ENCODE data around the gene CNTNAP5.

Gene CNTNAP5

GRCh38 chr2:124063596-124063995 is 38.5 kb downstream of the CNTNAP5 start:
- DNase-seq (ENCODE audit: low spot score): no peak

GRCh38 chr2:124065636-124066035 is 40.5 kb downstream of the CNTNAP5 start:
- no peak for DNase-seq (ENCODE audit: low spot score)

- DNase-seq (ENCODE audit: low spot score): no peak
Measured at GRCh38 chr2:124066776-124067175, 41.7 kb downstream of the CNTNAP5 start.

GRCh38 chr2:124079045-124079444 is 54.0 kb downstream of the CNTNAP5 start:
- no peak for DNase-seq (ENCODE audit: low spot score)

- DNase-seq (ENCODE audit: low spot score): no peak
Measured at GRCh38 chr2:124080281-124081153, 55.4 kb downstream of the CNTNAP5 start.

GRCh38 chr2:124081154-124081716 is 56.1 kb downstream of the CNTNAP5 start:
- no peak for DNase-seq (ENCODE audit: low spot score)

GRCh38 chr2:124088616-124089015 is 63.5 kb downstream of the CNTNAP5 start:
- no peak for DNase-seq (ENCODE audit: low spot score)

- DNase-seq (ENCODE audit: low spot score): no peak
Measured at GRCh38 chr2:124091721-124092120, 66.6 kb downstream of the CNTNAP5 start.

- DNase-seq (ENCODE audit: low spot score): no peak
Measured at GRCh38 chr2:124092651-124093050, 67.6 kb downstream of the CNTNAP5 start.

- DNase-seq (ENCODE audit: low spot score): no peak
Measured at GRCh38 chr2:124104914-124105313, 79.8 kb downstream of the CNTNAP5 start.

GRCh38 chr2:124112206-124112605 is 87.1 kb downstream of the CNTNAP5 start:
- DNase-seq (ENCODE audit: low spot score): no peak

GRCh38 chr2:124112966-124113365 is 87.9 kb downstream of the CNTNAP5 start:
- no peak for DNase-seq (ENCODE audit: low spot score)

GRCh38 chr2:124120246-124120645 is 95.2 kb downstream of the CNTNAP5 start:
- DNase-seq (ENCODE audit: low spot score): no peak

GRCh38 chr2:124121106-124121505 is 96.0 kb downstream of the CNTNAP5 start:
- no peak for DNase-seq (ENCODE audit: low spot score)

- no peak for DNase-seq (ENCODE audit: low spot score)
Measured at GRCh38 chr2:124121760-124122275, 96.7 kb downstream of the CNTNAP5 start.

- DNase-seq (ENCODE audit: low spot score): no peak
Measured at GRCh38 chr2:124122340-124122739, 97.3 kb downstream of the CNTNAP5 start.

GRCh38 chr2:124131276-124131675 is 106.2 kb downstream of the CNTNAP5 start:
- no peak for DNase-seq (ENCODE audit: low spot score)

GRCh38 chr2:124136110-124136509 is 111.0 kb downstream of the CNTNAP5 start:
- DNase-seq (ENCODE audit: low spot score): no peak

- no peak for DNase-seq (ENCODE audit: low spot score)
Measured at GRCh38 chr2:124138076-124138475, 113.0 kb downstream of the CNTNAP5 start.

GRCh38 chr2:124145982-124146381 is 120.9 kb downstream of the CNTNAP5 start:
- no peak for DNase-seq (ENCODE audit: low spot score)

GRCh38 chr2:124147552-124147951 is 122.5 kb downstream of the CNTNAP5 start:
- no peak for DNase-seq (ENCODE audit: low spot score)

- DNase-seq (ENCODE audit: low spot score): no peak
Measured at GRCh38 chr2:124149571-124149970, 124.5 kb downstream of the CNTNAP5 start.

- no peak for DNase-seq (ENCODE audit: low spot score)
Measured at GRCh38 chr2:124151691-124152090, 126.6 kb downstream of the CNTNAP5 start.
